ENCODE data around the gene RPS3.

The RPS3 gene

GRCh38 chr11:75421035-75421602 lies 21.8 kb downstream of the RPS3 start:
- no peak for DNase-seq

- DNase-seq = no peak
Measured at GRCh38 chr11:75421902-75422247, 22.6 kb downstream of the RPS3 start.

GRCh38 chr11:75422248-75423231 lies 23.2 kb downstream of the RPS3 start:
- DNase-seq = no peak

GRCh38 chr11:75423721-75424120 lies 24.4 kb downstream of the RPS3 start:
- no peak for DNase-seq

- DNase-seq = no peak
Measured at GRCh38 chr11:75424396-75424795, 25.1 kb downstream of the RPS3 start.

- DNase-seq = no peak
Measured at GRCh38 chr11:75425422-75425821, 26.1 kb downstream of the RPS3 start.

- no peak for DNase-seq
Measured at GRCh38 chr11:75426720-75427086, 27.4 kb downstream of the RPS3 start.

GRCh38 chr11:75427181-75427580 lies 27.9 kb downstream of the RPS3 start:
- DNase-seq = no peak

GRCh38 chr11:75428281-75428724 lies 29.0 kb downstream of the RPS3 start:
- peak; percentile 85 for DNase-seq

- no peak for DNase-seq
Measured at GRCh38 chr11:75428989-75429640, 29.8 kb downstream of the RPS3 start.

GRCh38 chr11:75429641-75429901 lies 30.3 kb downstream of the RPS3 start:
- DNase-seq = no peak

GRCh38 chr11:75429902-75430713 lies 30.8 kb downstream of the RPS3 start:
- peak; percentile 74 for DNase-seq

- DNase-seq = no peak
Measured at GRCh38 chr11:75430714-75431532, 31.6 kb downstream of the RPS3 start.

- no peak for DNase-seq
Measured at GRCh38 chr11:75431533-75432525, 32.5 kb downstream of the RPS3 start.

GRCh38 chr11:75432911-75433321 lies 33.6 kb downstream of the RPS3 start, which contains the start of gene KLHL35:
Gene KLHL35 (minus strand): TSS chr11:75433203. CDS start chr11:75430629, 2,574 bp downstream.
- no peak for DNase-seq

GRCh38 chr11:75433443-75433842 lies 34.1 kb downstream of the RPS3 start:
- DNase-seq = no peak

GRCh38 chr11:75434051-75434450 lies 34.7 kb downstream of the RPS3 start:
- no peak for DNase-seq

GRCh38 chr11:75434886-75435570 lies 35.7 kb downstream of the RPS3 start:
- DNase-seq = no peak

- no peak for DNase-seq
Measured at GRCh38 chr11:75435571-75435925, 36.2 kb downstream of the RPS3 start.

- DNase-seq = no peak
Measured at GRCh38 chr11:75436806-75437205, 37.5 kb downstream of the RPS3 start.
